Parathyroid adenoma (tissue), 2 donors: ENCODE results near the gene FUT6.

Experiments used
- H2AFZ ChIP-seq: fragments of 300-600 bp; sonication (generic); one replicate; pipeline ENCODE4 v1.7.0; 2017; ENCODE audit warnings: antibody characterized with exemption, mild to moderate bottlenecking
- H3K27ac ChIP-seq: fragments of 300-600 bp; sonication (generic); one replicate; pipeline ENCODE4 v1.7.0; 2017
- H3K27me3 ChIP-seq: fragments of 300-600 bp; sonication (generic); one replicate; pipeline ENCODE4 v1.7.0; 2017; ENCODE audit warnings: low read length; ENCODE audit not compliant: control insufficient read depth, insufficient read depth
- H3K36me3 ChIP-seq: fragments of 300-600 bp; sonication (generic); one replicate; pipeline ENCODE4 v1.7.0; 2017; ENCODE audit warnings: low read length; ENCODE audit not compliant: control insufficient read depth, insufficient read depth
- H3K4me1 ChIP-seq: fragments of 300-600 bp; sonication (generic); one replicate; pipeline ENCODE4 v1.7.0; 2017; ENCODE audit warnings: control low read depth
- H3K4me2 ChIP-seq: fragments of 300-600 bp; sonication (generic); one replicate; pipeline ENCODE4 v1.7.0; 2017; ENCODE audit warnings: low read length
- H3K4me3 ChIP-seq: fragments of 300-600 bp; sonication (generic); one replicate; pipeline ENCODE4 v1.7.0; 2017; ENCODE audit warnings: low read depth, low read length
- H3K79me2 ChIP-seq: fragments of 300-600 bp; sonication (generic); one replicate; pipeline ENCODE4 v1.7.0; 2017; ENCODE audit warnings: control low read depth
- H3K9ac ChIP-seq: fragments of 300-600 bp; sonication (generic); one replicate; pipeline ENCODE4 v1.7.0; 2017; ENCODE audit warnings: mild to moderate bottlenecking
- H3K9me3 ChIP-seq: fragments of 300-600 bp; sonication (generic); one replicate; pipeline ENCODE4 v1.7.0; 2017; ENCODE audit warnings: low read length; ENCODE audit not compliant: control insufficient read depth
- TF ChIP-seq, protein P1 (sequence below): fragments of 300-600 bp; sonication (generic); IDR thresholded peaks from one replicate; pipeline ENCODE4 v1.7.0; 2017; ENCODE audit warnings: antibody characterized with exemption, mild to moderate bottlenecking
- donor health status: primary hyperparathyroidism.

Gene FUT6

GRCh38 chr19:5786593-5787408 is 52.7 kb downstream of the FUT6 start:
- Histone ChIP-seq H3K9me3 (no peaks in the 10 kb centered on the region), H3K27ac (no peak overlapping the region), H3K9ac (no peak overlapping the region), H3K4me3 (no peak overlapping the region), H2AFZ (no peak overlapping the region), H3K4me1 (no peaks in the 10 kb centered on the region), H3K4me2 (no peak overlapping the region), H3K36me3 (no peaks in the 10 kb centered on the region), H3K79me2 (no peaks in the 10 kb centered on the region), H3K27me3 (no peaks in the 10 kb centered on the region)
- TF ChIP-seq, protein P1, sequence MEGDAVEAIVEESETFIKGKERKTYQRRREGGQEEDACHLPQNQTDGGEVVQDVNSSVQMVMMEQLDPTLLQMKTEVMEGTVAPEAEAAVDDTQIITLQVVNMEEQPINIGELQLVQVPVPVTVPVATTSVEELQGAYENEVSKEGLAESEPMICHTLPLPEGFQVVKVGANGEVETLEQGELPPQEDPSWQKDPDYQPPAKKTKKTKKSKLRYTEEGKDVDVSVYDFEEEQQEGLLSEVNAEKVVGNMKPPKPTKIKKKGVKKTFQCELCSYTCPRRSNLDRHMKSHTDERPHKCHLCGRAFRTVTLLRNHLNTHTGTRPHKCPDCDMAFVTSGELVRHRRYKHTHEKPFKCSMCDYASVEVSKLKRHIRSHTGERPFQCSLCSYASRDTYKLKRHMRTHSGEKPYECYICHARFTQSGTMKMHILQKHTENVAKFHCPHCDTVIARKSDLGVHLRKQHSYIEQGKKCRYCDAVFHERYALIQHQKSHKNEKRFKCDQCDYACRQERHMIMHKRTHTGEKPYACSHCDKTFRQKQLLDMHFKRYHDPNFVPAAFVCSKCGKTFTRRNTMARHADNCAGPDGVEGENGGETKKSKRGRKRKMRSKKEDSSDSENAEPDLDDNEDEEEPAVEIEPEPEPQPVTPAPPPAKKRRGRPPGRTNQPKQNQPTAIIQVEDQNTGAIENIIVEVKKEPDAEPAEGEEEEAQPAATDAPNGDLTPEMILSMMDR: no peak

GRCh38 chr19:5785423-5785822 is 54.1 kb downstream of the FUT6 start:
- Histone ChIP-seq H3K27me3 (no peaks in the 10 kb centered on the region), H3K9me3 (no peaks in the 10 kb centered on the region), H2AFZ (no peak overlapping the region), H3K4me2 (no peak overlapping the region), H3K36me3 (no peaks in the 10 kb centered on the region), H3K27ac (no peak overlapping the region), H3K4me3 (no peak overlapping the region), H3K79me2 (no peaks in the 10 kb centered on the region), H3K9ac (no peak overlapping the region), H3K4me1 (no peaks in the 10 kb centered on the region)
- TF ChIP-seq, protein P1: no peak

DNA sequence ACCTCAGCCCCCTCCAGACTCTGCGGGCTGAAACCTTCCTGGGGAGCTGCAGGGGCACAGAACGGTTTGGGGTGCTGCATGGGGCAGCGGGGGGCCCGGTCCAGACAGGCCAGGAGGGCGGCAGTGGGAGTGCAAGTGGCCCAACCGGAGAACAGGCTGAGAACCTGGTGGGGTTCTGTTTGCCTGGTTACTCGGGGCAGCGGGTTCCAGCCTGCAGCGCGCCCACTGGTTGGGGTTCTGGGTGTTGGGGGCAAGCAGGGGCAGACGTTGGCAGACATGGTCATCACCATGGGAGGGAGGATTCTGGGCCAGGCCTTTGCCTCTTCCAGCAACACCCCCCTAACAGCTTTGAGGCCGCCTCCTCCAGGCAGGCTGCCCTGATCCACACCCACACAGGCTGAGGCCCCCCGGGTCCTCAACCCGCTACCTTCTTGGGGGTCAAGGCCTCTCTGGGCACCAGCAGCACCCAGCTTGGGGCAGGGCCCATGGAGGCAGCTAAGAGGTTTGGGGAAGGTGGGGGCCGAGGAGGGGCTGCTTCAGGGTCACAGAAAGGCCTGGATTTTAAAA is 54.8 kb downstream of the FUT6 start, which contains the start of gene PRR22:
TSS of gene PRR22 (minus strand) at position 166 of the 567 bp plus-strand sequence. CDS start at position 80, 86 bp downstream.
- Histone ChIP-seq H3K27ac (no peak within 1 kb of the TSS), H3K9ac (no peak within 1 kb of the TSS), H3K4me2 (no peak within 1 kb of the TSS), H3K9me3 (no peaks in the 10 kb centered on the region), H3K79me2 (no peaks in the 10 kb centered on the region), H3K4me3 (no peak within 1 kb of the TSS), H3K27me3 (no peaks in the 10 kb centered on the region), H3K36me3 (no peaks in the 10 kb centered on the region), H2AFZ (no peak within 1 kb of the TSS), H3K4me1 (no peaks in the 10 kb centered on the region)
- TF ChIP-seq, protein P1: no peak

DNA sequence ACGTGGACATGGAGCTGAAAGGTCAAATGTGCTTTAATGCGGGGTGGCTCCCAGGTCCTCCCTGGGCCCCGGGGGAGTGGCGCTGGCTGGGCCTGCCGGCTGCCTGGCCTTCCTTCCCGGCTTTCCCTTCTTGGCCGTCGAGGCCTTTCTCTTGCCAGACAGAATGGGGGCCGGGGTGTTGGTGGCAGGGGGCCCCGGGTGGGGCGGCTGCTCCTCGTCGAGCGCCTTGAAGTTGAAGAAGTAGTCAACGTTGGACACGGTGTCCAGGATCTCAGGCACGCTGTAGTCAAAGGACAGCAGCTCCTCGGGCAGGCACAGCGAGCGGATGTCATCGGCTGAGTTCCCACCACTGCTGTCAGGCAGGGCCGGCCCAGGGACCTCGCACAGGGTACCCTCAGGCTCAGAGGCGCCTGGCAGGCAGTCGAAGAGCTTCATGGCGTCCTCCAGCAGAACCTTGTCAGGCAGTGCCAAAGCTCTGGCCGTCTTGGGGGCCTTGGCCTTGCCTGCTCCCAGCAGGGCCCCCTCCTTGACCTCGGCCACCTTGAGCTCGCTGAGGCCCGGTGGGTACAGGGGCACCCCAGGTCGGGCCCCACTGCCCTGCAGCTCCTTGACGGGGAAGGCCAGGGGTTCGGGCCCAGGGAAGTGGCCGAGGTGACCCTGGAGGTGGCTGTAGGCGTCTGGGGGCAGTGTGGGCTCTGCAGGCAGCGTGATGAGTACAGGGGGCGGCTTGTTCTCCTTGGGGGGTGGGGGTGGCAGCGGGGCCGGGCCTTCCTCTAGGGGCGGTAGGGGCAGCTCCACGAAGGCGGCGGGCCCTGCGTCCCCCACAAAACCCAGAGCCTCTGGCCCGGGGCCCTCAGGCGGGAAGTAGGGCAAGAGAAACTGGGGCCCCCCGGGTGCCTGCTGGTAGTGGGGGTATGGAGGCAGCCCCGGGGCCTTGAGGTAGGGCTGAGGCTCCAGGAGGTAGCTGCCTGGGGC is 56.3 kb downstream of the FUT6 start:
- H3K9me3 ChIP-seq: no peaks in the 10 kb centered on the region
- H3K4me3 ChIP-seq: no peak overlapping the region
- no peak overlapping the region for H3K9ac ChIP-seq
- TF ChIP-seq, protein P1: no peak
- H2AFZ ChIP-seq: no peak overlapping the region
- no peaks in the 10 kb centered on the region for H3K79me2 ChIP-seq
- H3K4me1 ChIP-seq: no peaks in the 10 kb centered on the region
- no peak overlapping the region for H3K4me2 ChIP-seq
- H3K27me3 ChIP-seq: no peaks in the 10 kb centered on the region
- H3K36me3 ChIP-seq: no peaks in the 10 kb centered on the region
- H3K27ac ChIP-seq: no peak overlapping the region
